NCI-H2107 treated with DMSO at 0.1 percent for 48 hours (cell line): ENCODE measurements around the gene HNRNPA1L2.
"Not testable (repeated sequence)": the region's sequence is repeated elsewhere in the genome, so short reads cannot be mapped to it uniquely, and the experiment has no call there.

Experiments
- DNase-seq: peaks from one replicate; lab custom pipeline; 2025; ENCODE audit not compliant: unreplicated experiment; lab: John Stamatoyannopoulos, UW

Gene HNRNPA1L2

GRCh38 chr13:52644108-52644507, 1.9 kb downstream of the HNRNPA1L2 start:
- no peak for DNase-seq

- DNase-seq, result no peak
These were observed 4.7 kb downstream of the HNRNPA1L2 start for GRCh38 chr13:52646967-52647366.

GRCh38 chr13:52650731-52651130, 8.5 kb downstream of the HNRNPA1L2 start:
- no peak for DNase-seq

- DNase-seq, result no peak
These were observed 9.6 kb downstream of the HNRNPA1L2 start for GRCh38 chr13:52651897-52652195.

GRCh38 chr13:52652196-52652979, 10.2 kb downstream of the HNRNPA1L2 start, which contains the start of gene SUGT1:
Gene SUGT1 (plus strand): TSS chr13:52652836. CDS start chr13:52652921, 85 bp downstream.
- DNase-seq, result peak; percentile 96

- no peak for DNase-seq
These were observed 10.7 kb downstream of the HNRNPA1L2 start for GRCh38 chr13:52652980-52653303.

GRCh38 chr13:52659340-52659739, 17.1 kb downstream of the HNRNPA1L2 start:
- no peak for DNase-seq

- no peak for DNase-seq
These were observed 22.0 kb downstream of the HNRNPA1L2 start for GRCh38 chr13:52664272-52664671.

- no peak for DNase-seq
These were observed 23.1 kb downstream of the HNRNPA1L2 start for GRCh38 chr13:52665325-52665724.

- DNase-seq, result no peak
These were observed 27.4 kb downstream of the HNRNPA1L2 start for GRCh38 chr13:52669677-52670076.

- no peak for DNase-seq
These were observed 28.5 kb downstream of the HNRNPA1L2 start for GRCh38 chr13:52670726-52671125.

GRCh38 chr13:52673465-52673864, 31.2 kb downstream of the HNRNPA1L2 start:
- DNase-seq, result peak; percentile 31

GRCh38 chr13:52677823-52678222, 35.6 kb downstream of the HNRNPA1L2 start:
- DNase-seq, result no peak

GRCh38 chr13:52685806-52686205, 43.6 kb downstream of the HNRNPA1L2 start:
- DNase-seq, result not testable (repeated sequence)

- DNase-seq, result no peak
These were observed 44.1 kb downstream of the HNRNPA1L2 start for GRCh38 chr13:52686376-52686775.
